ENCODE measurements around the gene BAIAP2.

BAIAP2 gene

GRCh38 chr17:81050645-81051625, 16.0 kb downstream of the BAIAP2 start:
- DNase-seq (ENCODE audit: low read depth in 1 of 2, low spot score in 1 of 2), result no peak

- DNase-seq (ENCODE audit: low read depth in 1 of 2, low spot score in 1 of 2), result no peak
Observed at GRCh38 chr17:81052199-81052997, 17.4 kb downstream of the BAIAP2 start.

- DNase-seq (ENCODE audit: low read depth in 1 of 2, low spot score in 1 of 2), result no peak
Observed at GRCh38 chr17:81053041-81053970, 18.4 kb downstream of the BAIAP2 start.

- no peak for DNase-seq (ENCODE audit: low read depth in 1 of 2, low spot score in 1 of 2)
Observed at GRCh38 chr17:81054308-81054707, 19.4 kb downstream of the BAIAP2 start.

GRCh38 chr17:81054881-81055370, 20.0 kb downstream of the BAIAP2 start:
- no peak for DNase-seq (ENCODE audit: low read depth in 1 of 2, low spot score in 1 of 2)

- no peak for DNase-seq (ENCODE audit: low read depth in 1 of 2, low spot score in 1 of 2)
Observed at GRCh38 chr17:81056312-81056711, 21.4 kb downstream of the BAIAP2 start.

- DNase-seq (ENCODE audit: low read depth in 1 of 2, low spot score in 1 of 2), result no peak
Observed at GRCh38 chr17:81057079-81057730, 22.3 kb downstream of the BAIAP2 start.

- DNase-seq (ENCODE audit: low read depth in 1 of 2, low spot score in 1 of 2), result no peak
Observed at GRCh38 chr17:81057777-81058176, 22.8 kb downstream of the BAIAP2 start.

- DNase-seq (ENCODE audit: low read depth in 1 of 2, low spot score in 1 of 2), result no peak
Observed at GRCh38 chr17:81058263-81058871, 23.4 kb downstream of the BAIAP2 start.

- no peak for DNase-seq (ENCODE audit: low read depth in 1 of 2, low spot score in 1 of 2)
Observed at GRCh38 chr17:81059026-81059425, 24.1 kb downstream of the BAIAP2 start.

- no peak for DNase-seq (ENCODE audit: low read depth in 1 of 2, low spot score in 1 of 2)
Observed at GRCh38 chr17:81060416-81060815, 25.5 kb downstream of the BAIAP2 start.

- no peak for DNase-seq (ENCODE audit: low read depth in 1 of 2, low spot score in 1 of 2)
Observed at GRCh38 chr17:81061027-81061735, 26.2 kb downstream of the BAIAP2 start.

GRCh38 chr17:81062014-81062780, 27.2 kb downstream of the BAIAP2 start:
- DNase-seq (ENCODE audit: low read depth in 1 of 2, low spot score in 1 of 2), result no peak

GRCh38 chr17:81063106-81064093, 28.4 kb downstream of the BAIAP2 start:
- no peak for DNase-seq (ENCODE audit: low read depth in 1 of 2, low spot score in 1 of 2)

- no peak for DNase-seq (ENCODE audit: low read depth in 1 of 2, low spot score in 1 of 2)
Observed at GRCh38 chr17:81064678-81065475, 29.9 kb downstream of the BAIAP2 start.

- no peak for DNase-seq (ENCODE audit: low read depth in 1 of 2, low spot score in 1 of 2)
Observed at GRCh38 chr17:81065500-81065899, 30.5 kb downstream of the BAIAP2 start.

Measured in activated CD4-positive, alpha-beta T cell treated with anti-CD3 and anti-CD28 coated beads, Interleukin-2, amount 50 U/mL, for 24 hours (primary cell).